ENCODE measurements around the gene UCP1.

Gene UCP1

GRCh38 chr4:140568507-140569306 is at the start of gene UCP1:
Gene UCP1 (minus strand): TSS chr4:140568961. CDS start chr4:140568729, 232 bp downstream.
- H3K9me3 ChIP-seq (ENCODE audit: low read depth, low read length), result no peaks in the 10 kb centered on the region
- no peak for DNase-seq (ENCODE audit: low read depth, low spot score)
- H3K36me3 ChIP-seq (ENCODE audit: insufficient read depth, low read length), result no peaks in the 10 kb centered on the region
- TF ChIP-seq POLR2AphosphoS5 (IDR thresholded peaks at IDR 0.05; ENCODE audit: borderline replicate concordance, low read depth, low read length), result no peak
- TF ChIP-seq FOXP2 (optimal IDR thresholded peaks at IDR 0.05; ENCODE audit: control extremely low read depth, extremely low read length, insufficient read depth), result no peak
- TF ChIP-seq EZH2 (IDR thresholded peaks at IDR 0.05), result no peak
- no peak within 1 kb of the TSS for H3K4me3 ChIP-seq
- H3K27ac ChIP-seq, result no peak within 1 kb of the TSS
- H3K9ac ChIP-seq (ENCODE audit: insufficient read length), result no peak within 1 kb of the TSS

GRCh38 chr4:140617499-140618248 is 48.9 kb upstream of the UCP1 start:
- no peak for DNase-seq (ENCODE audit: low read depth, low spot score)
- no peak for TF ChIP-seq FOXP2 (optimal IDR thresholded peaks at IDR 0.05; ENCODE audit: control extremely low read depth, extremely low read length, insufficient read depth)
- TF ChIP-seq EZH2 (IDR thresholded peaks at IDR 0.05), result no peak
- no peak for TF ChIP-seq POLR2AphosphoS5 (IDR thresholded peaks at IDR 0.05; ENCODE audit: borderline replicate concordance, low read depth, low read length)
- Histone ChIP-seq H3K36me3 (ENCODE audit: insufficient read depth, low read length) (peaks cover 9% of the 10 kb centered on the region), H3K4me3 (no peak overlapping the region), H3K27ac (no peak overlapping the region), H3K9me3 (ENCODE audit: low read depth, low read length) (no peaks in the 10 kb centered on the region), H3K9ac (ENCODE audit: insufficient read length) (no peak overlapping the region)

- H3K27ac ChIP-seq, result no peak overlapping the region
- H3K36me3 ChIP-seq (ENCODE audit: insufficient read depth, low read length), result no peaks in the 10 kb centered on the region
- no peak overlapping the region for H3K9ac ChIP-seq (ENCODE audit: insufficient read length)
- H3K9me3 ChIP-seq (ENCODE audit: low read depth, low read length), result no peaks in the 10 kb centered on the region
- TF ChIP-seq EZH2 (IDR thresholded peaks at IDR 0.05), result no peak
- TF ChIP-seq POLR2AphosphoS5 (IDR thresholded peaks at IDR 0.05; ENCODE audit: borderline replicate concordance, low read depth, low read length), result no peak
- no peak for TF ChIP-seq FOXP2 (optimal IDR thresholded peaks at IDR 0.05; ENCODE audit: control extremely low read depth, extremely low read length, insufficient read depth)
- no peak for DNase-seq (ENCODE audit: low read depth, low spot score)
- no peak overlapping the region for H3K4me3 ChIP-seq
Measured at GRCh38 chr4:140615451-140615850, 46.7 kb upstream of the UCP1 start.

GRCh38 chr4:140612357-140612756 is 43.6 kb upstream of the UCP1 start:
- Histone ChIP-seq H3K9me3 (ENCODE audit: low read depth, low read length) (no peaks in the 10 kb centered on the region), H3K27ac (no peak overlapping the region), H3K9ac (ENCODE audit: insufficient read length) (no peak overlapping the region), H3K36me3 (ENCODE audit: insufficient read depth, low read length) (no peaks in the 10 kb centered on the region), H3K4me3 (no peak overlapping the region)
- TF ChIP-seq EZH2 (IDR thresholded peaks at IDR 0.05) (no peak), FOXP2 (optimal IDR thresholded peaks at IDR 0.05; ENCODE audit: control extremely low read depth, extremely low read length, insufficient read depth) (no peak), POLR2AphosphoS5 (IDR thresholded peaks at IDR 0.05; ENCODE audit: borderline replicate concordance, low read depth, low read length) (no peak)
- no peak for DNase-seq (ENCODE audit: low read depth, low spot score)

- no peak for TF ChIP-seq POLR2AphosphoS5 (IDR thresholded peaks at IDR 0.05; ENCODE audit: borderline replicate concordance, low read depth, low read length)
- no peak for TF ChIP-seq EZH2 (IDR thresholded peaks at IDR 0.05)
- no peak for TF ChIP-seq FOXP2 (optimal IDR thresholded peaks at IDR 0.05; ENCODE audit: control extremely low read depth, extremely low read length, insufficient read depth)
- no peak for DNase-seq (ENCODE audit: low read depth, low spot score)
- Histone ChIP-seq H3K27ac (no peak overlapping the region), H3K4me3 (no peak overlapping the region), H3K9ac (ENCODE audit: insufficient read length) (no peak overlapping the region), H3K36me3 (ENCODE audit: insufficient read depth, low read length) (no peaks in the 10 kb centered on the region), H3K9me3 (ENCODE audit: low read depth, low read length) (no peaks in the 10 kb centered on the region)
Measured at GRCh38 chr4:140611854-140612253, 43.1 kb upstream of the UCP1 start.

GRCh38 chr4:140609548-140610425 is 41.0 kb upstream of the UCP1 start:
- H3K4me3 ChIP-seq, result no peak overlapping the region
- no peak for TF ChIP-seq EZH2 (IDR thresholded peaks at IDR 0.05)
- no peak for TF ChIP-seq FOXP2 (optimal IDR thresholded peaks at IDR 0.05; ENCODE audit: control extremely low read depth, extremely low read length, insufficient read depth)
- H3K27ac ChIP-seq, result no peak overlapping the region
- no peaks in the 10 kb centered on the region for H3K9me3 ChIP-seq (ENCODE audit: low read depth, low read length)
- H3K9ac ChIP-seq (ENCODE audit: insufficient read length), result no peak overlapping the region
- peak; percentile 67 for DNase-seq (ENCODE audit: low read depth, low spot score)
- no peaks in the 10 kb centered on the region for H3K36me3 ChIP-seq (ENCODE audit: insufficient read depth, low read length)

- Histone ChIP-seq H3K36me3 (ENCODE audit: insufficient read depth, low read length) (no peaks in the 10 kb centered on the region), H3K9ac (ENCODE audit: insufficient read length) (no peak overlapping the region), H3K27ac (no peak overlapping the region), H3K9me3 (ENCODE audit: low read depth, low read length) (no peaks in the 10 kb centered on the region), H3K4me3 (no peak overlapping the region)
- no peak for DNase-seq (ENCODE audit: low read depth, low spot score)
- TF ChIP-seq EZH2 (IDR thresholded peaks at IDR 0.05) (no peak), FOXP2 (optimal IDR thresholded peaks at IDR 0.05; ENCODE audit: control extremely low read depth, extremely low read length, insufficient read depth) (no peak), POLR2AphosphoS5 (IDR thresholded peaks at IDR 0.05; ENCODE audit: borderline replicate concordance, low read depth, low read length) (no peak)
Measured at GRCh38 chr4:140607852-140608251, 39.1 kb upstream of the UCP1 start.

- no peak overlapping the region for H3K27ac ChIP-seq
- no peaks in the 10 kb centered on the region for H3K9me3 ChIP-seq (ENCODE audit: low read depth, low read length)
- no peak for DNase-seq (ENCODE audit: low read depth, low spot score)
- no peaks in the 10 kb centered on the region for H3K36me3 ChIP-seq (ENCODE audit: insufficient read depth, low read length)
- TF ChIP-seq POLR2AphosphoS5 (IDR thresholded peaks at IDR 0.05; ENCODE audit: borderline replicate concordance, low read depth, low read length) (no peak), FOXP2 (optimal IDR thresholded peaks at IDR 0.05; ENCODE audit: control extremely low read depth, extremely low read length, insufficient read depth) (no peak), EZH2 (IDR thresholded peaks at IDR 0.05) (no peak)
- H3K9ac ChIP-seq (ENCODE audit: insufficient read length), result no peak overlapping the region
- H3K4me3 ChIP-seq, result no peak overlapping the region
Measured at GRCh38 chr4:140604544-140604943, 35.8 kb upstream of the UCP1 start.
